Fibroblast of lung (primary cell): ENCODE results near the gene CSTF3. TPM values are rescaled to one million over a fixed set of nuclear protein-coding genes. Genes with fewer than 3 reads are reported as not detected.

Experiments
- DNase-seq, 2 donors: peaks; one replicate each; pipeline versions ENCODE4 v3.0.0 to v3.0.0-alpha.2; 2010; ENCODE audit warnings: low read depth in 2 of 2
- H2AFZ ChIP-seq: 2 replicates; pipeline ENCODE4 v1.5.1; 2012; ENCODE audit warnings: low read length, control low read depth, inconsistent platforms
- H3K27ac ChIP-seq: 2 replicates; pipeline ENCODE4 v1.5.1; 2011; ENCODE audit warnings: low read length, control low read depth; ENCODE audit not compliant: insufficient read depth
- H3K27me3 ChIP-seq: 2 replicates; pipeline ENCODE4 v1.5.1; 2011; ENCODE audit warnings: mild to moderate bottlenecking, low read length; ENCODE audit not compliant: control insufficient read depth, insufficient read depth
- H3K36me3 ChIP-seq: 2 replicates; pipeline ENCODE4 v1.5.1; 2011; ENCODE audit warnings: low read length; ENCODE audit not compliant: control insufficient read depth, insufficient read depth
- H3K4me1 ChIP-seq: 2 replicates; pipeline ENCODE4 v1.5.1; 2011; ENCODE audit warnings: low read length; ENCODE audit not compliant: control insufficient read depth, insufficient read depth; ENCODE audit errors: extremely low read depth
- H3K4me2 ChIP-seq: 2 replicates; pipeline ENCODE4 v1.5.1; 2011; ENCODE audit warnings: low read length, control low read depth; ENCODE audit not compliant: insufficient read depth; ENCODE audit errors: extremely low read depth
- H3K4me3 ChIP-seq, 4 experiments: fragments of 200-600 bp in 1 of 4; sonication (generic) in 1 of 4; replicated peaks in 1 of 4; 2 replicates each; pipeline ENCODE4 v1.5.1; 2011 to 2016; ENCODE audit warnings: low read length in 4 of 4, low read depth in 3 of 4, mild to moderate bottlenecking in 3 of 4, control low read depth in 2 of 4, inconsistent platforms in 1 of 4, mixed read lengths in 1 of 4; ENCODE audit not compliant: insufficient read depth in 1 of 4; ENCODE audit errors: control extremely low read depth in 1 of 4
- H3K79me2 ChIP-seq: 2 replicates; pipeline ENCODE4 v1.5.1; 2012; ENCODE audit warnings: mild to moderate bottlenecking, low read length, inconsistent platforms; ENCODE audit not compliant: control insufficient read depth, insufficient read depth
- H3K9ac ChIP-seq: 2 replicates; pipeline ENCODE4 v1.5.1; 2011; ENCODE audit warnings: mild to moderate bottlenecking, low read length, control low read depth; ENCODE audit not compliant: insufficient read depth
- H3K9me3 ChIP-seq: 2 replicates; pipeline ENCODE4 v1.5.1; 2012; ENCODE audit warnings: low read depth, low read length; ENCODE audit not compliant: control insufficient read depth, insufficient read depth
- H4K20me1 ChIP-seq: 2 replicates; pipeline ENCODE4 v1.5.1; 2011; ENCODE audit warnings: low read length; ENCODE audit not compliant: control insufficient read depth, insufficient read depth; ENCODE audit errors: extremely low read depth
- EZH2 ChIP-seq: IDR thresholded peaks from 2 replicates; pipeline ENCODE4 v1.5.1; 2012; ENCODE audit warnings: low read length, control low read depth, mild to moderate bottlenecking; ENCODE audit errors: missing control alignments
- polyA plus RNA-seq, 2 donors: library from polyadenylated mRNA; depleted of rRNA in 1 of 2; stranded (reverse) in 1 of 2; unstranded in 1 of 2; fragments of >200 nt; gene quantifications; 2 replicates each; pipeline ENCODE4 v1.2.1, GENCODE V29; 2011 to 2012; ENCODE audit warnings: missing spikeins in 1 of 2
- total RNA-seq: library from RNA; depleted of rRNA; stranded (reverse); fragments of >200 nt; gene quantifications from 2 replicates; pipeline ENCODE4 v1.2.1, GENCODE V29; 2014
- TF ChIP-seq, protein P1 (sequence below), 2 donors: IDR thresholded peaks in 1 of 2; conservative IDR thresholded peaks in 1 of 2; 1 replicate in 1 of 2; 2 replicates in 1 of 2; pipeline ENCODE4 v1.5.1; 2011 to 2012; ENCODE audit warnings: low read length in 2 of 2, control low read depth in 1 of 2, inconsistent platforms in 1 of 2, low read depth in 1 of 2, mild to moderate bottlenecking in 1 of 2

Gene CSTF3
- total and polyA plus RNA-seq, 2 donors (not counting 1 experiment from before 2014, with no cell fraction given): 26.3 to 27.4 TPM

GRCh38 chr11:33158596-33159275 lies 2.5 kb downstream of the CSTF3 start:
- no peak for DNase-seq
- Histone ChIP-seq H3K36me3 (no peaks in the 10 kb centered on the region), H3K27me3 (no peaks in the 10 kb centered on the region), H4K20me1 (no peaks in the 10 kb centered on the region), H3K4me3 (peak overlapping the region in 2 of 4 experiments; percentile 29 to 97), H3K79me2 (peaks cover 78% of the 10 kb centered on the region), H3K9ac (no peak overlapping the region), H3K9me3 (no peaks in the 10 kb centered on the region), H3K4me2 (peak overlapping the region; percentile 61), H2AFZ (no peak overlapping the region), H3K27ac (no peak overlapping the region), H3K4me1 (peaks cover 2% of the 10 kb centered on the region)
- TF ChIP-seq EZH2: no peak
- TF ChIP-seq, protein P1, sequence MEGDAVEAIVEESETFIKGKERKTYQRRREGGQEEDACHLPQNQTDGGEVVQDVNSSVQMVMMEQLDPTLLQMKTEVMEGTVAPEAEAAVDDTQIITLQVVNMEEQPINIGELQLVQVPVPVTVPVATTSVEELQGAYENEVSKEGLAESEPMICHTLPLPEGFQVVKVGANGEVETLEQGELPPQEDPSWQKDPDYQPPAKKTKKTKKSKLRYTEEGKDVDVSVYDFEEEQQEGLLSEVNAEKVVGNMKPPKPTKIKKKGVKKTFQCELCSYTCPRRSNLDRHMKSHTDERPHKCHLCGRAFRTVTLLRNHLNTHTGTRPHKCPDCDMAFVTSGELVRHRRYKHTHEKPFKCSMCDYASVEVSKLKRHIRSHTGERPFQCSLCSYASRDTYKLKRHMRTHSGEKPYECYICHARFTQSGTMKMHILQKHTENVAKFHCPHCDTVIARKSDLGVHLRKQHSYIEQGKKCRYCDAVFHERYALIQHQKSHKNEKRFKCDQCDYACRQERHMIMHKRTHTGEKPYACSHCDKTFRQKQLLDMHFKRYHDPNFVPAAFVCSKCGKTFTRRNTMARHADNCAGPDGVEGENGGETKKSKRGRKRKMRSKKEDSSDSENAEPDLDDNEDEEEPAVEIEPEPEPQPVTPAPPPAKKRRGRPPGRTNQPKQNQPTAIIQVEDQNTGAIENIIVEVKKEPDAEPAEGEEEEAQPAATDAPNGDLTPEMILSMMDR (conservative IDR thresholded peaks at IDR 0.05 in 1 of 2, IDR thresholded peaks at IDR 0.05 in 1 of 2; ENCODE audit: low read depth in 1 of 2, low read length in 2 of 2): no peak

DNA sequence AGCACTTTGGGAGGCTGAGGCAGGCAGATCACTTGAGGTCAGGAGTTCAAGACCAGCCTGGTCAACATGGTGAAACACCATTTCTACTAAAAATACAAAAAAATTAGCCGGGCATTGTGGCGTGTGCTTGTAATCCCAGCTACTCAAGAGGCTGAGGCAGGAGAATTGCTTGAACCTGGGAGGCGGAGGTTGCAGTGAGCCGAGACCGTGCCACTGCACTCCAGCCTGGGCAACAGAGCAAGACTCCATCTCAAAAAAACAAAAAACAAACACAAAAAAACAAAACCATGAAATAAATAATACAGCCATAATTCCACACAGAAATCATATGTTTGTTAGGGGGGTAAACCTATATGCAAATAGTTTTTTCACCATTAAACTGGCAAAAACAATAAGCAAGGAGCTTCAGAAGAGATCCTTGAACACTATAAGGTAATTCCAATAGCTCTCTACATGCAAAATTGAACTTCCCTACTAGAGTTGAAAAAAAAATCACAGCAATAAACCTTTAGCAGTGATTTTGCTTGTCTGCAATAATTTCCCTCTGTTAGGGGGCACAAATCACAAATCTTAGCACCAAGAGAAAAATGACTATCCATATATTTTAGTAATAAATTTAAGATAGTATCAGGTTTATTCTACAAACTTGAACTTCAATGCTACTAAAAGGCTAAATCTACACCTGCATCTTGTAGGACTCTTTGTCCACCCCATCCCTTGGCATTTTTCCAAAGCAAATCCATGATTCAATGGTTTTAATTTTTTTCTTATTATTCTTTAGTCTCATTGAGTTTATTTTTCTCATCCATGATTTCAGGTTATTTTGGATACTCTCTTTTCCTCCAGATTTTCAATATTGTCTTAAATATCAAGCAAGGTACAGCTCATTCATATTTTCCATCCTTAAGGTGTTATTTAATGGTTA lies 3.9 kb downstream of the CSTF3 start:
- Histone ChIP-seq H4K20me1 (no peaks in the 10 kb centered on the region), H3K9me3 (no peaks in the 10 kb centered on the region), H3K27ac (no peak overlapping the region), H3K9ac (no peak overlapping the region), H3K36me3 (no peaks in the 10 kb centered on the region), H3K27me3 (no peaks in the 10 kb centered on the region), H3K4me3 (no peak overlapping the region), H3K4me1 (peaks cover 2% of the 10 kb centered on the region), H3K4me2 (no peak overlapping the region), H3K79me2 (peaks cover 91% of the 10 kb centered on the region), H2AFZ (no peak overlapping the region)
- peak in 1 of 2 donors; percentile 8 for DNase-seq
- TF ChIP-seq, protein P1 (conservative IDR thresholded peaks at IDR 0.05 in 1 of 2, IDR thresholded peaks at IDR 0.05 in 1 of 2; ENCODE audit: low read depth in 1 of 2, low read length in 2 of 2): no peak
- no peak for TF ChIP-seq EZH2

GRCh38 chr11:33151399-33151798 lies 9.9 kb downstream of the CSTF3 start:
- Histone ChIP-seq H3K27ac (no peak overlapping the region), H3K9ac (no peak overlapping the region), H2AFZ (no peak overlapping the region), H3K4me1 (no peaks in the 10 kb centered on the region), H3K4me2 (no peak overlapping the region), H3K4me3 (no peak overlapping the region), H3K27me3 (no peaks in the 10 kb centered on the region), H3K9me3 (no peaks in the 10 kb centered on the region), H3K36me3 (no peaks in the 10 kb centered on the region), H4K20me1 (no peaks in the 10 kb centered on the region), H3K79me2 (peaks cover 98% of the 10 kb centered on the region)
- peak in 1 of 2 donors; percentile 60 for DNase-seq
- no peak for TF ChIP-seq EZH2
- TF ChIP-seq, protein P1 (conservative IDR thresholded peaks at IDR 0.05 in 1 of 2, IDR thresholded peaks at IDR 0.05 in 1 of 2; ENCODE audit: low read depth in 1 of 2, low read length in 2 of 2): no peak
